Measurements from ENCODE around the gene MEIOB. TPM values are rescaled to one million over a fixed set of nuclear protein-coding genes. Genes with fewer than 3 reads are reported as not detected.

MEIOB gene
- total RNA-seq, 5 donors from 2014 or later (not counting 1 experiment from before 2014, with no cell fraction given): 0.26 TPM; not detected in 4

- no peak for DNase-seq
- Mint-ChIP-seq H3K27me3 (no peaks in the 10 kb centered on the region), H3K27ac (no peak overlapping the region), H3K4me3 (no peak overlapping the region), H3K36me3 (peaks cover 18% of the 10 kb centered on the region), H3K4me1 (peaks cover 6 to 9% (median 7%) of the 10 kb centered on the region in 3 donors), H3K9me3 (no peaks in the 10 kb centered on the region)
- POLR2A ChIA-PET: no interaction called here
- no peaks in the 10 kb centered on the region for H3K27me3 ChIP-seq (replicated peaks in 1 of 2; ENCODE audit: control insufficient read depth in 2 of 2, extremely low read depth in 1 of 2, insufficient read depth in 2 of 2, low read length in 1 of 2)
- WGBS (ENCODE audit: insufficient coverage): 96% methylated on average over 14 of the region's 17 CpGs
- peaks cover 0 to 17% of the 10 kb centered on the region in 2 experiments for H3K4me1 ChIP-seq (ENCODE audit: control insufficient read depth in 1 of 2, extremely low read depth in 1 of 2, insufficient read depth in 2 of 2, low read length in 2 of 2)
- no peaks in the 10 kb centered on the region for H3K9me3 ChIP-seq
- no peak overlapping the region for H3K27ac ChIP-seq (ENCODE audit: low read length)
- ATAC-seq (replicated peaks in 1 of 4): no peak
- H3K36me3 ChIP-seq (ENCODE audit: control insufficient read depth in 2 of 2, extremely low read depth in 1 of 2, insufficient read depth in 1 of 2, low read length in 1 of 2): peaks cover 45 to 81% of the 10 kb centered on the region in 2 donors
- no peak overlapping the region for H3K4me3 ChIP-seq (ENCODE audit: control insufficient read depth in 1 of 2, extremely low read depth in 1 of 2, low read length in 1 of 2)
- CTCF ChIA-PET: no interaction called here
These were observed 54.2 kb downstream of the MEIOB start for GRCh38 chr16:1817716-1818115.

GRCh38 chr16:1817276-1817589 lies 54.7 kb downstream of the MEIOB start:
- DNase-seq (no peak), ATAC-seq (replicated peaks in 1 of 4) (no peak)
- POLR2A ChIA-PET: no interaction called here
- Mint-ChIP-seq H3K9me3 (no peaks in the 10 kb centered on the region), H3K36me3 (peaks cover 18% of the 10 kb centered on the region), H3K4me3 (no peak overlapping the region), H3K27ac (no peak overlapping the region), H3K27me3 (no peaks in the 10 kb centered on the region), H3K4me1 (peaks cover 7 to 11% (median 10%) of the 10 kb centered on the region in 3 donors)
- CTCF ChIA-PET: no interaction called here
- 97% methylated on average over 9 of the region's 9 CpGs for WGBS (ENCODE audit: insufficient coverage)
- H3K27ac ChIP-seq (ENCODE audit: low read length): no peak overlapping the region
- H3K4me1 ChIP-seq (ENCODE audit: control insufficient read depth in 1 of 2, extremely low read depth in 1 of 2, insufficient read depth in 2 of 2, low read length in 2 of 2): peaks cover 0 to 12% of the 10 kb centered on the region in 2 experiments
- H3K27me3 ChIP-seq (replicated peaks in 1 of 2; ENCODE audit: control insufficient read depth in 2 of 2, extremely low read depth in 1 of 2, insufficient read depth in 2 of 2, low read length in 1 of 2): no peaks in the 10 kb centered on the region
- H3K9me3 ChIP-seq: no peaks in the 10 kb centered on the region
- peaks cover 40 to 76% of the 10 kb centered on the region in 2 donors for H3K36me3 ChIP-seq (ENCODE audit: control insufficient read depth in 2 of 2, extremely low read depth in 1 of 2, insufficient read depth in 1 of 2, low read length in 1 of 2)
- H3K4me3 ChIP-seq (ENCODE audit: control insufficient read depth in 1 of 2, extremely low read depth in 1 of 2, low read length in 1 of 2): no peak overlapping the region

- 96% methylated on average over 38 of the region's 40 CpGs for WGBS (ENCODE audit: insufficient coverage)
- Mint-ChIP-seq H3K27ac (no peak overlapping the region), H3K27me3 (no peaks in the 10 kb centered on the region), H3K9me3 (no peaks in the 10 kb centered on the region), H3K36me3 (peaks cover 18% of the 10 kb centered on the region), H3K4me3 (no peak overlapping the region), H3K4me1 (peaks cover 7 to 11% (median 10%) of the 10 kb centered on the region in 3 donors)
- ChIA-PET POLR2A (no interaction called here), CTCF (no interaction called here)
- Histone ChIP-seq H3K4me3 (ENCODE audit: control insufficient read depth in 1 of 2, extremely low read depth in 1 of 2, low read length in 1 of 2) (no peak overlapping the region), H3K27me3 (replicated peaks in 1 of 2; ENCODE audit: control insufficient read depth in 2 of 2, extremely low read depth in 1 of 2, insufficient read depth in 2 of 2, low read length in 1 of 2) (no peaks in the 10 kb centered on the region), H3K9me3 (no peaks in the 10 kb centered on the region), H3K4me1 (ENCODE audit: control insufficient read depth in 1 of 2, extremely low read depth in 1 of 2, insufficient read depth in 2 of 2, low read length in 2 of 2) (peaks cover 0 to 7% of the 10 kb centered on the region in 2 experiments), H3K36me3 (ENCODE audit: control insufficient read depth in 2 of 2, extremely low read depth in 1 of 2, insufficient read depth in 1 of 2, low read length in 1 of 2) (peaks cover 36 to 70% of the 10 kb centered on the region in 2 donors), H3K27ac (ENCODE audit: low read length) (no peak overlapping the region)
- ATAC-seq (replicated peaks in 1 of 4): no peak
- DNase-seq: no peak
These were observed 55.3 kb downstream of the MEIOB start for GRCh38 chr16:1816396-1817275.

- peaks cover 7 to 11% (median 10%) of the 10 kb centered on the region in 3 donors for H3K4me1 Mint-ChIP-seq
- H3K36me3 ChIP-seq (ENCODE audit: control insufficient read depth in 2 of 2, extremely low read depth in 1 of 2, insufficient read depth in 1 of 2, low read length in 1 of 2): peaks cover 29 to 64% of the 10 kb centered on the region in 2 donors
- no peaks in the 10 kb centered on the region for H3K9me3 ChIP-seq
- ATAC-seq (replicated peaks in 1 of 4) (no peak), DNase-seq (no peak)
- H3K27ac Mint-ChIP-seq: peak overlapping the region in 1 of 2 donors; percentile 36
- no peak overlapping the region for H3K4me3 ChIP-seq (ENCODE audit: control insufficient read depth in 1 of 2, extremely low read depth in 1 of 2, low read length in 1 of 2)
- H3K27me3 ChIP-seq (replicated peaks in 1 of 2; ENCODE audit: control insufficient read depth in 2 of 2, extremely low read depth in 1 of 2, insufficient read depth in 2 of 2, low read length in 1 of 2): no peaks in the 10 kb centered on the region
- H3K27ac ChIP-seq (ENCODE audit: low read length): no peak overlapping the region
- POLR2A ChIA-PET: interaction anchor here in 1 of 2 donors (0.6 kb wide), 1 partner anchor 834 kb away, joined by 8 read pairs; the partner anchor contains the start of gene SOX8
- peaks cover 18% of the 10 kb centered on the region for H3K36me3 Mint-ChIP-seq
- WGBS (ENCODE audit: insufficient coverage): 93% methylated on average over 6 of the region's 11 CpGs
- H3K4me1 ChIP-seq (ENCODE audit: control insufficient read depth in 1 of 2, extremely low read depth in 1 of 2, insufficient read depth in 2 of 2, low read length in 2 of 2): peaks cover 0 to 2% of the 10 kb centered on the region in 2 experiments
- H3K27me3 Mint-ChIP-seq: no peaks in the 10 kb centered on the region
- H3K4me3 Mint-ChIP-seq: no peak overlapping the region
- CTCF ChIA-PET: interaction anchor here in 1 of 2 donors (1.2 kb wide), 1 partner anchor 8 kb away, joined by 5 read pairs; no protein-coding TSS in a partner anchor
- H3K9me3 Mint-ChIP-seq: no peaks in the 10 kb centered on the region
These were observed 56.5 kb downstream of the MEIOB start for GRCh38 chr16:1815461-1815860.

GRCh38 chr16:1812732-1813163 lies 59.2 kb downstream of the MEIOB start:
- no peak overlapping the region for H3K4me3 Mint-ChIP-seq
- H3K36me3 ChIP-seq (ENCODE audit: control insufficient read depth in 2 of 2, extremely low read depth in 1 of 2, insufficient read depth in 1 of 2, low read length in 1 of 2): peaks cover 28 to 62% of the 10 kb centered on the region in 2 donors
- H3K4me1 Mint-ChIP-seq: peaks cover 7 to 11% (median 10%) of the 10 kb centered on the region in 3 donors
- peaks cover 21% of the 10 kb centered on the region for H3K36me3 Mint-ChIP-seq
- 14% methylated on average over 10 of the region's 17 CpGs for WGBS (ENCODE audit: insufficient coverage)
- DNase-seq (peak in 32 of 35 experiments; percentile 10 to 60 (median 39)), ATAC-seq (replicated peaks in 1 of 4) (peak; percentile 78 to 98 (median 88))
- no peak overlapping the region for H3K27ac Mint-ChIP-seq
- H3K4me1 ChIP-seq (ENCODE audit: control insufficient read depth in 1 of 2, extremely low read depth in 1 of 2, insufficient read depth in 2 of 2, low read length in 2 of 2): no peaks in the 10 kb centered on the region
- no peak overlapping the region for H3K4me3 ChIP-seq (ENCODE audit: control insufficient read depth in 1 of 2, extremely low read depth in 1 of 2, low read length in 1 of 2)
- CTCF ChIA-PET: no interaction called here
- no peaks in the 10 kb centered on the region for H3K9me3 ChIP-seq
- H3K27me3 Mint-ChIP-seq: no peaks in the 10 kb centered on the region
- H3K27me3 ChIP-seq (replicated peaks in 1 of 2; ENCODE audit: control insufficient read depth in 2 of 2, extremely low read depth in 1 of 2, insufficient read depth in 2 of 2, low read length in 1 of 2): no peaks in the 10 kb centered on the region
- POLR2A ChIA-PET: no interaction called here
- H3K27ac ChIP-seq (ENCODE audit: low read length): no peak overlapping the region
- no peaks in the 10 kb centered on the region for H3K9me3 Mint-ChIP-seq

- no peak overlapping the region for H3K27ac Mint-ChIP-seq
- peaks cover 7 to 11% (median 10%) of the 10 kb centered on the region in 3 donors for H3K4me1 Mint-ChIP-seq
- H3K9me3 Mint-ChIP-seq: no peaks in the 10 kb centered on the region
- ATAC-seq (replicated peaks in 1 of 4): no peak
- H3K27me3 ChIP-seq (replicated peaks in 1 of 2; ENCODE audit: control insufficient read depth in 2 of 2, extremely low read depth in 1 of 2, insufficient read depth in 2 of 2, low read length in 1 of 2): no peaks in the 10 kb centered on the region
- POLR2A ChIA-PET: interaction anchor here in 1 of 2 donors (0.8 kb wide), 1 partner anchor 421 kb away, joined by 9 read pairs; no protein-coding TSS in a partner anchor
- no peak overlapping the region for H3K4me3 Mint-ChIP-seq
- CTCF ChIA-PET: interaction anchor here in 1 of 2 donors (1.0 kb wide), 1 partner anchor 28 kb away, joined by 3 read pairs; the partner anchor contains the start of genes NUBP2 and SPSB3
- no peaks in the 10 kb centered on the region for H3K4me1 ChIP-seq (ENCODE audit: control insufficient read depth in 1 of 2, extremely low read depth in 1 of 2, insufficient read depth in 2 of 2, low read length in 2 of 2)
- no peak overlapping the region for H3K4me3 ChIP-seq (ENCODE audit: control insufficient read depth in 1 of 2, extremely low read depth in 1 of 2, low read length in 1 of 2)
- no peaks in the 10 kb centered on the region for H3K27me3 Mint-ChIP-seq
- no peak for DNase-seq
- peaks cover 26 to 50% of the 10 kb centered on the region in 2 donors for H3K36me3 ChIP-seq (ENCODE audit: control insufficient read depth in 2 of 2, extremely low read depth in 1 of 2, insufficient read depth in 1 of 2, low read length in 1 of 2)
- H3K9me3 ChIP-seq: no peaks in the 10 kb centered on the region
- WGBS (ENCODE audit: insufficient coverage): 100% methylated on average over 15 of the region's 16 CpGs
- H3K36me3 Mint-ChIP-seq: peaks cover 33% of the 10 kb centered on the region
- H3K27ac ChIP-seq (ENCODE audit: low read length): no peak overlapping the region
These were observed 61.4 kb downstream of the MEIOB start for GRCh38 chr16:1810536-1810935.
